ENCODE data around the gene MATN4. TPM values are rescaled to one million over a fixed set of nuclear protein-coding genes. Genes with fewer than 3 reads are reported as not detected.
A peak's percentile ranks its signal among the peaks of the same experiment; 100 is the strongest.

MATN4 gene
- total and polyA plus RNA-seq, 10 donors: 0.19 to 0.52 TPM; not detected in 8

DNA sequence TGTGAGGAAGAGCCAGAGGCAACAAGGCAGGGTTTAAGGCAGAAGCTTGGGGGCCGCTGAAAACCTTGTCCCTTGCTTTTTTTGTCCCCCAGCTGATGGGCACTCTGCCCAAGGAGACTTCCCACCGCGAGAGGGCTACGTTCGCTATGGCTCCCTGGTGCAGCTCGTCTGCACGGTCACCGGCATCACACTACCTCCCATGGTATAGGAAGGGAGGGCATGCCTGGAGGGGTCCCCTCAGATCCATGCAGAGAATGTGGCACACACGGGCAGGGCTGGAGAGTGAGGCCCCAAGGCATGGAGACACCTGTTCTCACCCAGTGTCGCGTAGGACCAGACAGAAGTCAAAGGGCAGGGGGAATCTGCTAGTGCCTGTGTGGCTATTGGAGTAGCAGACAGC is 5.8 kb upstream of the MATN4 start:
- WGBS, 5 donors: 83 to 91% (median 87%) methylated on average over 11 of the region's 11 CpGs

DNA sequence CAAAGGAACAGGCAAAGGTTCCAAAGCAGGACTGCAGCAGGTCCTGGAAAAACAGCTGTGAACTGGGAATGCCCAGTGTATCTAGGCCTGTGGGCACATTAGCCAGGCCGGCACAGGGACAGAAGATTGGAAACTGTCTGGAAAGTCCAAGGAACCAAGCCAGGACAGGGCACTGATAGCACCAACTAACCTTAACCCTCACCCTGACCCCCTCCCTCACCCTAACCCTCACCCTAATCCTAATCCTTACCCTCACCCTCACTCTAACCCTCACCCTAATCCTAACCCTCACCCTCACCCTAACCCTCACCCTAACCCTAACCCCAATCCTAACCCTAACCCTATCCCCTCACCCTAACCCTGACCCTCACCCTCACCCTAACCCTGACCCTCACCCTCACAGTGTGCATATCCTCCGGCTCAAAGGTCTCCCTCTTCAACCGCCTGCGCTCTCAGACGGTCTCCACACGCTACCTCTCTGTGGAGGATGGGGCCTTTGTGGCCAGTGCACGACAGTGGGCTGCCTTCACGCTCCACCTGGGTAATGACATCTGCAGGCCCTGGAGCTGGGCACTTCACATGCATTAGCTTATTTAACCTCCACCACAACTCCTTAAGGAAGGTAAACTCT is 5.1 kb upstream of the MATN4 start:
- TF ChIP-seq, protein P1, sequence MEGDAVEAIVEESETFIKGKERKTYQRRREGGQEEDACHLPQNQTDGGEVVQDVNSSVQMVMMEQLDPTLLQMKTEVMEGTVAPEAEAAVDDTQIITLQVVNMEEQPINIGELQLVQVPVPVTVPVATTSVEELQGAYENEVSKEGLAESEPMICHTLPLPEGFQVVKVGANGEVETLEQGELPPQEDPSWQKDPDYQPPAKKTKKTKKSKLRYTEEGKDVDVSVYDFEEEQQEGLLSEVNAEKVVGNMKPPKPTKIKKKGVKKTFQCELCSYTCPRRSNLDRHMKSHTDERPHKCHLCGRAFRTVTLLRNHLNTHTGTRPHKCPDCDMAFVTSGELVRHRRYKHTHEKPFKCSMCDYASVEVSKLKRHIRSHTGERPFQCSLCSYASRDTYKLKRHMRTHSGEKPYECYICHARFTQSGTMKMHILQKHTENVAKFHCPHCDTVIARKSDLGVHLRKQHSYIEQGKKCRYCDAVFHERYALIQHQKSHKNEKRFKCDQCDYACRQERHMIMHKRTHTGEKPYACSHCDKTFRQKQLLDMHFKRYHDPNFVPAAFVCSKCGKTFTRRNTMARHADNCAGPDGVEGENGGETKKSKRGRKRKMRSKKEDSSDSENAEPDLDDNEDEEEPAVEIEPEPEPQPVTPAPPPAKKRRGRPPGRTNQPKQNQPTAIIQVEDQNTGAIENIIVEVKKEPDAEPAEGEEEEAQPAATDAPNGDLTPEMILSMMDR (IDR thresholded peaks at IDR 0.05 in 8 of 11, conservative IDR thresholded peaks at IDR 0.05 in 3 of 11): no peak
- no peak for TF ChIP-seq POLR2A (IDR thresholded peaks at IDR 0.05)
- Histone ChIP-seq H3K36me3 (no peaks in the 10 kb centered on the region), H3K27ac (no peak overlapping the region), H3K4me1 (peaks cover 0 to 23% (median 10%) of the 10 kb centered on the region in 6 donors), H3K27me3 (replicated peaks in 1 of 7) (peaks cover 0 to 78% (median 25%) of the 10 kb centered on the region in 7 donors), H3K4me3 (no peak overlapping the region), H3K9me3 (no peaks in the 10 kb centered on the region)
- no peak for DNase-seq
- intact Hi-C loops (cut with DNase I; ENCODE audit: low total_unique reads): no loop called here
- WGBS, 5 donors: 88 to 91% (median 89%) methylated on average over 8 of the region's 8 CpGs

More for the DNA sequence above, 5.8 kb upstream of the MATN4 start:
- Histone ChIP-seq H3K36me3 (no peaks in the 10 kb centered on the region), H3K27me3 (replicated peaks in 1 of 7) (peaks cover 0 to 73% (median 25%) of the 10 kb centered on the region in 7 donors), H3K4me1 (peaks cover 3 to 30% (median 13%) of the 10 kb centered on the region in 6 donors), H3K9me3 (no peaks in the 10 kb centered on the region), H3K4me3 (no peak overlapping the region), H3K27ac (no peak overlapping the region)
- no peak for DNase-seq
- intact Hi-C loops (cut with DNase I; ENCODE audit: low total_unique reads): no loop called here
- TF ChIP-seq POLR2A (IDR thresholded peaks at IDR 0.05): no peak

DNA sequence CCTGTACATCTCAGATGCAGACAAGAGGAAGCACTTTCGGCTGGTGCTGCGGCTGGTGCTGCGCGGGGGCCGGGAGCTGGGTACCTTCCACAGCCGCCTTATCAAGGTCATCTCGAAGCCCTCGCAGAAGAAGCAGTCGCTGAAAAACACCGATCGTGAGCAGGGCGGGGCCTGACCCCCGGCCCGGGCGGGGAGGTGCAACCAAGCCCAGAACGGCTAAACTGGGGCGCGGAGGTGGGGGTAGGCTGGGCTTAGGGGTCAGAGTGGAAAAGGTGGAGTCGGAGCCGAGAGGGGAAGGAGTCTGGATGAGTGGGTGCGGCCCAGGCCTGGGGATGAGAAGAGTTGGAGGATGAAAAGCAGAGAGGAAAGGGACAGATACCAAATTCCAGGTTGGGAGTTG is 4.1 kb upstream of the MATN4 start:
- no peak overlapping the region for H3K4me3 ChIP-seq

DNA sequence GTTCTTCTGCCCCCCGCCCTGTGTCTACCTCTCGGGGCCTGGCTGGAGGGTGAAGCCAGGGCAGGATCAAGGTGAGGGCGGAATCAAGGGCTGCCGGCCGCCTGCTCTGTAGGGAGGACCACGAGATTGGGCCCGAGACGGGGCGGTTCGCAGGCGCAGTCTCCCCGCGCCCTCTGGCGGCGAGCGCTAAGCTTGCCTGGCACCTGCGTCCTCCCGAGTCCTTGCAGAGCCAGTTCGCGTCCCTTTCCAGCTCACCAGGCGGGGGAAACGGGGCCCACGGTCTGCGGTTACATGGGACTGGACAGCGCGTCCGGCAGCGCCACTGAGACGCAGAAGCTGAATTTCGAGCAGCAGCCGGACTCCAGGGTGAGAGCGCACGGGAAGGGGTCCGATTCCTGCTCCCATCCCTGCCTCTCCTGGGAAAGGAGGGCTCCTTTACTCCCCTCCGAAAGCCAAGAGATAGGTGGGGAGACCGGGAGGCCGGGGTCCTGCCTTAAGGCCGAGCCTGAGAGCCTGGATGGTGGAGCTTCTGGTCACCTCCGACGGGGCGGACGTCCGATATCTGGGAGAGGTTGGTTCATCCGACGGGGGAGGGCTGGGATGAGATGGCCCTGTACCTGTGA is 3.6 kb upstream of the MATN4 start:
- no peak overlapping the region for H3K27ac ChIP-seq
- 20 to 32% (median 22%) methylated on average over 34 to 45 of the region's 45 CpGs for WGBS, 5 donors
- intact Hi-C loops (cut with DNase I; ENCODE audit: low total_unique reads): no loop called here
- H3K9me3 ChIP-seq: no peaks in the 10 kb centered on the region
- H3K27me3 ChIP-seq (replicated peaks in 1 of 7): peaks cover 0 to 84% (median 31%) of the 10 kb centered on the region in 7 donors
- DNase-seq: peak; percentile 89
- TF ChIP-seq POLR2AphosphoS5 (IDR thresholded peaks at IDR 0.05) (peak in 1 of 3 donors; percentile 29), POLR2A (IDR thresholded peaks at IDR 0.05) (no peak)
- TF ChIP-seq, protein P1 (IDR thresholded peaks at IDR 0.05 in 8 of 11, conservative IDR thresholded peaks at IDR 0.05 in 3 of 11): peak; percentile 45 to 87 (median 68)
- peak overlapping the region in 1 of 8 donors; percentile 31 for H3K4me3 ChIP-seq
- H3K36me3 ChIP-seq: no peaks in the 10 kb centered on the region
- peaks cover 0 to 22% (median 10%) of the 10 kb centered on the region in 6 donors for H3K4me1 ChIP-seq

More for the DNA sequence above, 4.1 kb upstream of the MATN4 start:
- no peaks in the 10 kb centered on the region for H3K36me3 ChIP-seq
- DNase-seq: no peak
- TF ChIP-seq, protein P1 (IDR thresholded peaks at IDR 0.05 in 8 of 11, conservative IDR thresholded peaks at IDR 0.05 in 3 of 11): no peak
- TF ChIP-seq POLR2AphosphoS5 (IDR thresholded peaks at IDR 0.05) (no peak), POLR2A (IDR thresholded peaks at IDR 0.05) (no peak)
- no peak overlapping the region for H3K27ac ChIP-seq
- no peaks in the 10 kb centered on the region for H3K9me3 ChIP-seq
- intact Hi-C loops (cut with DNase I; ENCODE audit: low total_unique reads): no loop called here
- H3K4me1 ChIP-seq: peaks cover 0 to 22% (median 10%) of the 10 kb centered on the region in 6 donors
- WGBS, 5 donors: 54 to 70% (median 65%) methylated on average over 20 to 21 of the region's 21 CpGs
- peaks cover 0 to 84% (median 27%) of the 10 kb centered on the region in 7 donors for H3K27me3 ChIP-seq (replicated peaks in 1 of 7)

All from spleen (tissue), 11 donors.